Suppressor macrophage treated with lipopolysaccharide for 1 hour (primary cell): ENCODE measurements around the gene FOLR2.
"Not testable (repeated sequence)": the region's sequence is repeated elsewhere in the genome, so short reads cannot be mapped to it uniquely, and the experiment has no call there.

Experiments
- DNase-seq, 3 donors: peaks; one replicate each; pipeline ENCODE4 v3.0.0-alpha.2; 2020 to 2022

Gene FOLR2

DNA sequence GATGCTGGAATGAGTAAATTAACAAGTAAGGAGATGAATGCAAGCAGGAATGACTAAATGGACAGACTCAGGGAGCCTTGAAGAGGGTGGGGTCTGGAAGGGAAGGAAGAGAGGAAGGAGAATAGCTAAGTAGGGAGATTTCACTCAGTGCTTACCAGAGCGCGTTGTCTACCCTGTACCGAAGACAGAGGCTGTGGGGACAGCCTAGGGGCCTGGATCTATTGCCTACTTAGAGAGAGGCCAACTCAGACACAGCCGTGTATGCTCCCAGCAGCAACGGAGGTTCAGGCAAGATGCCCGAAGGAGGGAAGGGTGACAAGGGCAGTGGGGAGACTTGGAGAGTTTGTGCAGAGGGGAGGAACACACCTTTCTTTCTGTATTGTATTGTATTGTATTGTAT lies at the start of gene FOLR2:
FOLR2 (plus strand) TSS at position 157 of the 400 bp plus-strand sequence. CDS start 1,791 bp downstream, outside the sequence.
- peak; percentile 20 to 45 (median 28) for DNase-seq

- DNase-seq, result not testable (repeated sequence)
These were observed 47.5 kb upstream of the FOLR2 start for GRCh38 chr11:72169046-72169555.

DNA sequence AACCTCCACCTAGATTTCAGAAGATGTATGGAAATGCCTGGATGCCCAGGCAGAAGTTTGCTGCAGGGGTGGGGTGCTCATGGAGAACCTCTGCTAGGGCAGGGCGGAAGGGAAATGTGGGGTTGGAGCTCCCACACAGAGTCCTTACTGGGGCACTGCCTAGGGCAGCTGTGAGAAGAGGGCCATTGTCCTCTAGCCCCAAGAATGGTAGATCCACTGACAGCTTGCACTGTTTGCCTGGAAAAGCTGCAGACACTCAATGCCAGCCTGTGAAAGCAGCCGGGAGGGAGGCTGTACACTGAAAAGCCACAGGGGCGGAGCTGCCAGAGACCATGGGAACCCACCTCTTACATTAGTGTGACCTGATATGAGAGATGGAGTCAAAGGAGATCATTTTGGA lies 46.8 kb upstream of the FOLR2 start:
- DNase-seq, result not testable (repeated sequence)

DNA sequence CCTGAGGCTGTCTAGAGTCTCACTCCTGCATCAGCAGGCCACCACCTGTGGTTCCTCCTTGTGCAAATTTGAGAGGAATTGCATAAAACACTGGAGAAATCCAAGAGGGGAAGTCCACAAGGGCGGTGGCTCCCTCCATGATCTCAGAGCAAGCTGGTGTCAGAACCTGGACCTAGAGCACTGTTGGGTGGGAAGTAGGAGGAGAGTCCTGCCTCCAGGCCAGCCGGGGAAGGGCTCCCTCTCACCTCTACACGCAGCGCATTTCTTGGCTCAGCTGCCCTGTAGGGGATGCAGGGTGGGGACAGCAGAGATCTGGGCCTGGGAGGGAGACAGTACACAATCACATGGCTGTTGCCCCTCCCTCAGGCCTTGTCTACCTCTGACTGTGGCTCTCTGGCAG lies 44.6 kb upstream of the FOLR2 start:
- peak; percentile 29 to 54 (median 31) for DNase-seq

DNA sequence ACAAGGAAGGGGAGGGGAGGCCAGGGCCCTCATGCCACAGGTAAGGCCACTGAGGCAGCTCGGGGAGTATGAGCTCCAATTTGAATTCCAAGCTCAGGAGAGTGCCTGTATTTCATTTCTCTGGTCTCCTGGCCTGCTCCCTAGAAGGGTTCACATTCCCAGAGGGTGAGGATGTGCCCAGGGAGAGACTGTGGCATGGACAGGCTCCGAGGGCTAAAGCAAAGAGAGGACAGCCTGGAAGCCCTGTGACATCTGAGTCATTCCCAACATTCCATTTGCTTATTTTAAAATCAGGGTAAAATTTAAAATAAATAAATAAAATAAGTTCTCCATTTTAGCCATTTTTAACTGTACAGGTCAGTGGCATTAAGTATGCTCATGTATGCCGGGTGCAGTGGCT lies 43.3 kb upstream of the FOLR2 start:
- DNase-seq, result no peak

DNA sequence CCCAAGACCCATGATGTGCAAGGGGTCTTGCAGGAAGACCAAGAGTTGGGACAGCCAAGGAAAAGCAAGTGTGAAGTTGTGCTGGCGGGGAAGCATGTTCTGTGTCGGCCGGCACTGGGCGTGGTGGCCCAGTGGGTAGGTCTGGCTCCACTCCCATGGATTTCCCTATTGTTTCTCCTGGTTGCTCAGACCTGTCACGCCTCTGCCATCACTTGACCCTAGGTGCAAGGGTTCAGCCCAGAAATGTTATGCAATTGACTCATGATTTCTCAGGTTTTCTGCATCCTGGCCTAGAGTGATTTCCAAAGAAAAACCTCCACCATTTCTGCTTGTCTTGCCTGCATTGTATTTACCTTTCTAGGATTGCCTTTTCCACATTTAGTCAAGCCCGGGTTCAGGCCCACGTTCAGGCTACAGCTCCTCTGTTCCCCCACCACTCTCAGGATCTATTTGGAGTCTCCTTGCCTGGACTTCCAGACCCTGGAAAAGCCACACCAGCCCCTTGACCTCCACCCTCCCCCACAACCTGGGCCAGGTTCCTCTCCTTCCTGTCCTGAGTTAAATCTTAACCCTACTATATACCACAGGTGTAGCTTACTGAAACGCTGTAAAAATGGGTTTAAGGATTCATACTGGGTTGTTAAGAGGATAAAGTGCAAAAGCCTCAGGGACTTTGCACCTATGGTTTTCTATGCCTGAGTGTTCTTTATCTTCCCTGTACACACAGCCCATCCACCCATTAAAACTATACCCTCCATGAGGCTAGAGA lies 42.1 kb upstream of the FOLR2 start:
- DNase-seq, result no peak

DNA sequence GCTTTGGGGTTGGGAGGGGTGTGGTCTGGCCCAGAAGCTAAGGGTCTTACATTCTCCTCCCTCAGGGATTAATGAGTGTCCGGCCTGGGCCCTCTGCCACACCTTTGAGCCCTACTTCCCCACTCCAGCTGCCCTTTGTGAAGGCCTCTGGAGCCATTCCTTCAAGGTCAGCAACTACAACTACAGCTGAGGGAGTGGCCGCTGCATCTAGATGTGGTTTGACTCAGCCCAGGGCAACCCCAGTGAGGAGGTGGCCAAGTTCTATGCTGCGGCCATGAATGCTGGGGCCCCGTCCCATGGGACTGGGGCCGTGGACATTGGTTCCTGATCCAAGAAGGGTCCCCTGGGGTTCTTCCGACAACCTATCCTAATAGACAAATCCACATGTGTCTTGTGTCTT lies 38.9 kb upstream of the FOLR2 start:
- no peak for DNase-seq

- no peak for DNase-seq
These were observed 37.4 kb upstream of the FOLR2 start for GRCh38 chr11:72179049-72179803.

GRCh38 chr11:72179804-72180396 lies 36.7 kb upstream of the FOLR2 start:
- no peak for DNase-seq

DNA sequence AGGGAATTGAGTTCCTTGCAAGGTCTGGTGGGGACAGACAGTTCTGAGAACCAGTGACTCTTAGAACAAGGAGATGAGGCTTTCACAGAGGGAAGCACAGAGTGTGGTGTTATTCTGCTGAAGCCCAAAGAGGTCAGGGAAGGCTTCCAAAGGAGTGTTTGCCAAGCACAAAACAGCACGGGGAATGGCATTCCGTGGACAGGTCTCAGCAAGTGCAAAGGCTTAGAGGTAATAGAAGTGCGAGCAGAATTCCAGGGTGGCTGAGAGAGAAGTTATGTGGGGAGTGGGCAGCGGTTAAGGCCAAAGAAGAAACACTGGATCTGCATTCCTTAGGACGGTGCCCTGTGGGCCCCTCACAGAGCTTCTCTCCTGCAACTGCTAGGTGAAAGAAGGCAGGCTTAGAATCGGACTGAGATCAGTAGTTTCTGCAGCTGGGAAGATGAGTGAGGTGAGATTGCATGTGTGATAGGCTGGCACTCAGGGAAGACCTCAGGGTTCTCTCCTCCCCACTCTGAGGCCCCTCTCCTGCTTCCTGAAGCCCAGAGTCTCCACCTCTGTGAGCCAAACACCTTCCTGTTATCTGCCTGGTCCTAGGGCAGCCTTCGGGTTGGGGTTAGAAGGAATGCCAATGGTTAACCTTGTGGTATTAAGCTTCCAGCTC lies 35.6 kb upstream of the FOLR2 start:
- DNase-seq, result not testable (repeated sequence)

GRCh38 chr11:72181553-72181958 lies 35.0 kb upstream of the FOLR2 start:
- not testable (repeated sequence) for DNase-seq

GRCh38 chr11:72188267-72188666 lies 28.3 kb upstream of the FOLR2 start:
- DNase-seq, result no peak

DNA sequence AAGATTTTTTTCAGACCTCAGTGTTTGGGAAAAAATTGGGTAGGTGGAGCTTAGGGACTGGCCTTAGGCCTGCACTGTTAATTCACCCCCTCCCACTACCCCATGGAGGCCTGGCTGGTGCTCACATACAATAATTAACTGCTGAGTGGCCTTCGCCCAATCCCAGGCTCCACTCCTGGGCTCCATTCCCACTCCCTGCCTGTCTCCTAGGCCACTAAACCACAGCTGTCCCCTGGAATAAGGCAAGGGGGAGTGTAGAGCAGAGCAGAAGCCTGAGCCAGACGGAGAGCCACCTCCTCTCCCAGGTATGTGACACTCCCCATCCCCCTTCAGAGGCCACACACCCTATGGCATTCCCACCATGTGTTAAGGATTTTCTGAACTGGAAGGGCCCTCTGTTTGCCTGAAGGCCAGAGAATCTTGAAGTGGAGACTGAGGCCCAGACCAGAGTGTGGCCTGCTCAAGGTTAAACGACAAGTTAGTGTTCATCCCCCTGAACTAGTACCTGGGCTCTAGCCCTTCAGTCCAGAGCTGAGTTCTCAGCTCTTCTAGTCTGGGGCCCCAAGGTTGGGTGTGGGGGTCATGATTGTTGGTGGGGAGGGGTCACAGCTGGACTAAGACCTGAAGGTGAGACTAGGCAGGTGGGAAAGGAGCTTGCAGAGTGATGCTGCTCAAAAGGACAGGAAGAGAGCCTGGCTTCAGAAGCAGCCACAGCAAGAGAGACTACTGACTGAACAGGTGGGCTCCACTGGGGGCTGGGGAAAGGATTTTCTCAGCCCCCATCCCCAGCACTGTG lies 26.9 kb upstream of the FOLR2 start:
- DNase-seq, result no peak

DNA sequence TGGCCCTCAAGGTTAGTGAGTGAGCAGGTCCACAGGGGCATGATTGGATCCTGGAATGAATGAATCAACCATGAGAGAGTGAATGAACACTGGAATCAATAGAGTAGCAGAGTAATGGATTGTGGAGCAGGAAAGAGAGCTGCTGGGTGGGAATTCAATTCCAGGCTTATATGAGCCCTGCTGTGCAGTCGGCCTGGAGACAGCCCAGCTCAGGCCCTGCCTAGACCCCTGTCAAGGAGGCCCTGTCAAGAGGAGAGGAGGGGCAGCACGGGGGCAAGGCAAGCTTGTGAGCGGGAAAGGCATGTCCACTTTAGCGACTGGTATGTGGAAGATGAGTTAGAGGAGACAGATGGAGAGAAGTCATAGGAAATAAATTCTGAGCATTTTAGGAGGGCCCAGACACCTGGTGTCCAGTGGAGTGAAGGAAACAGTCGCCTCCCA lies 25.9 kb upstream of the FOLR2 start:
- DNase-seq, result no peak

GRCh38 chr11:72191961-72192381 lies 24.6 kb upstream of the FOLR2 start, which contains the start of gene FOLR1:
Gene FOLR1 (plus strand): TSS chr11:72192140. CDS start chr11:72192174, 34 bp downstream.
- peak in 2 of 3 donors; percentile 33 to 34 for DNase-seq

DNA sequence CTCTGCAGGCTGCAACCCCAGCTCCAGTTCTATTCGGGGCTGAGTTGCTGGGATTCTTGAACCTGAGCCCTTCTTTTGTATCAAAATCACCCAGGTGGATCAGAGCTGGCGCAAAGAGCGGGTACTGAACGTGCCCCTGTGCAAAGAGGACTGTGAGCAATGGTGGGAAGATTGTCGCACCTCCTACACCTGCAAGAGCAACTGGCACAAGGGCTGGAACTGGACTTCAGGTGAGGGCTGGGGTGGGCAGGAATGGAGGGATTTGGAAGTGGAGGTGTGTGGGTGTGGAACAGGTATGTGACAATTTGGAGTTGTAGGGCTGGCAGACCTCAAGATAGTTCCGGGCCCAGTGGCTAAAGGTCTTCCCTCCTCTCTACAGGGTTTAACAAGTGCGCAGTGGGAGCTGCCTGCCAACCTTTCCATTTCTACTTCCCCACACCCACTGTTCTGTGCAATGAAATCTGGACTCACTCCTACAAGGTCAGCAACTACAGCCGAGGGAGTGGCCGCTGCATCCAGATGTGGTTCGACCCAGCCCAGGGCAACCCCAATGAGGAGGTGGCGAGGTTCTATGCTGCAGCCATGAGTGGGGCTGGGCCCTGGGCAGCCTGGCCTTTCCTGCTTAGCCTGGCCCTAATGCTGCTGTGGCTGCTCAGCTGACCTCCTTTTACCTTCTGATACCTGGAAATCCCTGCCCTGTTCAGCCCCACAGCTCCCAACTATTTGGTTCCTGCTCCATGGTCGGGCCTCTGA lies 20.9 kb upstream of the FOLR2 start:
- DNase-seq, result no peak

GRCh38 chr11:72201445-72201844 lies 15.1 kb upstream of the FOLR2 start:
- not testable (repeated sequence) for DNase-seq

GRCh38 chr11:72202571-72202970 lies 14.0 kb upstream of the FOLR2 start:
- DNase-seq, result no peak

GRCh38 chr11:72203163-72203562 lies 13.4 kb upstream of the FOLR2 start:
- DNase-seq, result no peak

DNA sequence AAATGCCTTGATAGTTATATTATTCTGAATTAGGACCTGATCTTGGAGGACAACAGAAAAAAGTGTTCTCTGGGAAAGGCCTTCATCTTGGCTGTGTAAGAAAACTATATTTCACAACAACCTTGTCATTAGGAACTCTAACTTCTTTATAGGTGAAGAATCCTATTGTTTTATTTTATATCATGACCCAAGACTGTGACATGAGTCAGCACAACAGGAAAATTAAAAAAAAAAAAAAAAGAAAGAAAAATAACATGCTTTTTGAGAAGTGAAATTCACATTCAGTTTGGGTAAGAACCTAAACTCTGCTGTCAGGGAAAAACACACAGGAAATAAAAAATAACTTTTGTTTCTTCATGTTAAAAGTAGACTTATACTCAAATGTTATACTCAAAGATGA lies 11.7 kb upstream of the FOLR2 start:
- peak in 2 of 3 donors; percentile 57 to 58 for DNase-seq

GRCh38 chr11:72206794-72207193 lies 9.8 kb upstream of the FOLR2 start:
- not testable (repeated sequence) for DNase-seq
